GM18507 (cell line): Measurements from ENCODE around the gene RHBG.
A peak's percentile ranks its signal among the peaks of the same experiment; 100 is the strongest.
"Not testable (repeated sequence)": the region's sequence is repeated elsewhere in the genome, so short reads cannot be mapped to it uniquely, and the experiment has no call there.

Experiments used
- DNase-seq: peaks from one replicate; pipeline ENCODE4 v3.0.0; 2011; ENCODE audit warnings: low read depth; ENCODE audit not compliant: insufficient read length; ENCODE audit errors: extremely low spot score
- FAIRE-seq: peaks from 2 replicates; lab custom pipeline; 2011; peaks lifted over from hg19 to GRCh38; lab: Jason Lieb, UNC

The RHBG gene

GRCh38 chr1:156358641-156359040 lies 10.4 kb upstream of the RHBG start:
- FAIRE-seq (no peak), DNase-seq (no peak)

GRCh38 chr1:156359249-156359648 lies 9.8 kb upstream of the RHBG start:
- FAIRE-seq (no peak), DNase-seq (no peak)

GRCh38 chr1:156359973-156360372 lies 9.0 kb upstream of the RHBG start:
- FAIRE-seq = no peak

DNA sequence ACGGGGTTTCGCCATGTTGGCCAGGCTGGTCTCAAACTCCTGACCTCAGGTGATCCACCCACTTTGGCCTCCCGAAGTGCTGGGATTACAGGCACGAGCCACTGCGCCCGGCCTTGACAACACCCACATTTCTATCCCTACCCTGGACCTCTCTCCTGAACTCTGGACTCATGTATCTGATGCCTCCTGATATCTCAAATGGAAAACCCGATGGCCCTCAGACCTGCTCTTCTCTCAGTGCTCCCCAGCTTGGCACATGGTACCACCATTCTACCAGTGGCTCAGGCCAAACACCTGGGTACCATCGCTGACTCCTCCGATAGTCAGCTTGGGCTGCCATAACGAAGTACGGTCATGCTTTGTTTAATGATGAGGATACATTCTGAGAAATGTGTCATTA lies 8.5 kb upstream of the RHBG start:
- FAIRE-seq (no peak), DNase-seq (no peak)

More at GRCh38 chr1:156359973-156360372, 9.0 kb upstream of the RHBG start:
- no peak for DNase-seq

DNA sequence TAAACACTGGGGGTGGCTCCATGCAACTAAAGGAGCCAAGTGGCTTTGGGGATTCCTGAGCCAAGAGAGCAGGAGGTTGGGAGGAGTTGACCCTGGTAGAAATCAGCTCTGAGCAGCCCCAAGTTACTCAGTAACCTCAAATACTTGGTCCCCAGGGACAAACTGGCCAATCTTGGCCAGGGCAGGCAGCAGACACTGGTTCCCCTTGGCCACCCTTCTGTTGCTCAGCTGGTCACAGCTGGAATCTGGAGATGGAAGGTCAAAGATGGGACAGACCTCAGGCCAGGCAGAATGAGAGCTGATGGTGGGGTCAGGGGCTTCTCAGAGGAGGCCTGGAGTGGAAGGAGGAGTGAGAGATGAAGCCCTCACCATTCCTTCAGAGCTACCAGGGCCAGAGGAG lies 3.3 kb upstream of the RHBG start:
- peak; percentile 46 for FAIRE-seq
- DNase-seq = no peak

- no peak for FAIRE-seq
These were observed 2.4 kb upstream of the RHBG start for GRCh38 chr1:156366378-156367166.

DNA sequence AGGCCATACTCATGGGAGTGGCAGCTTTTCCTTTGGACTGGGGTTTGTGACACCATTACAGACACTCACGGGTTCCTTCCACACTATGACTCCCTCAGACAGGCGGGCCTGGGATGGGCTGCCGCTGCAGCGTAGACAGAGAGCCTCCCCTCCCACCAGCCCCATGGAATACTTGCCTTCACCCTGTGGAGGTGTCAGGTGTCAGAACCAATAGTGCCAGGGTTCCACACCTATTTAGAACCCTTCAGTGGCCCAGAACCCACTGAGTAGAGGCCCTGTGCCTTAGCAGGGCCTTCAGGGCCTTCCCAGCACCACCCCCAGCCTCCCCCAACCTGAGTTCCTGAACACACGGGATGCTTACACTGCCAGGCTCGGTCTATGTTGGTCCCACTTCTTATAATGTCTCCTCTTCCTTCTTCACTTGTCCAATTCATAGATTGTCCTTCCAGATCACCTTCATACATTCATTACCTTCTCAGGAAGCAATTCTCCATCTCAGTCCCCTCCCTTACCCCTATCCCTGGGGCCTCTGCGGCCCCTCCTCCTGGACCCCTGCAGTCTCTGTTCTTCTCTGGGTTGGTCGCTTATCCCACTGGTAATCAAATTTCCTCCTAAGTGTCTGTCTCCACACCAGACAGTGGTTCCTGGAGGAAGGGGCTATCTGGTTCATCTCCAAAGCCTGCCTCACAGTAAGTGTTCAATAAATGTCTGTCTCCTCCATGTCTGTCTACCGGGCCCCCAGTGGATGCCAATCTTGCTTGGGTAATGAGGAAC lies 1.4 kb upstream of the RHBG start:
- FAIRE-seq (no peak), DNase-seq (no peak)

More at GRCh38 chr1:156366378-156367166, 2.4 kb upstream of the RHBG start:
- no peak for DNase-seq

DNA sequence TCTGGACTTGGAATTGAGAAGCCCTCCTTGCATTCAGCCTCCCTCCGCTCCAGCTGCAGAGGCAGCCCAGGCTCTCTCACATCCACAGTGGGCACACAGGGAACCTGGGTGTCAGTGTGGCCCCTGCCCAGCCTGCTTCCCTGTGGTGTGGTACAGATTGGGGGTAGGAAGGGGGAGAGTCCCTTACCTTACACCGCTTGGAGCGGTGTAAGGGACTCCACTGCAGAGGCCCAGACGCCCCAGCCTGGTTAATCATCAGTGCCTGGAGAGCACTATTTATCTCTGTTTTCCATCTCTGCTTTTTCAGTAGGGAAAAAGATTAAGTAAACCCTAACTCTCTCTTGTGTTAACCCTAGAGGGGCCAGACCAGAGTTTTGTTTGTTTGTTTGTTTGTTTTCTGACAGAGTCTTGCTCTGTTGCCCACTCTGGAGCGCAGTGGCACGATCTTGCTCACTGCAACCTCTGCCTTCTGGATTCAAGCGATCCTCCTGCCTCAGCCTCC lies 803 bp upstream of the RHBG start:
- FAIRE-seq (no peak), DNase-seq (no peak)

- FAIRE-seq, DNase-seq: not testable (repeated sequence)
These were observed 775 bp downstream of the RHBG start for GRCh38 chr1:156369685-156370286.

DNA sequence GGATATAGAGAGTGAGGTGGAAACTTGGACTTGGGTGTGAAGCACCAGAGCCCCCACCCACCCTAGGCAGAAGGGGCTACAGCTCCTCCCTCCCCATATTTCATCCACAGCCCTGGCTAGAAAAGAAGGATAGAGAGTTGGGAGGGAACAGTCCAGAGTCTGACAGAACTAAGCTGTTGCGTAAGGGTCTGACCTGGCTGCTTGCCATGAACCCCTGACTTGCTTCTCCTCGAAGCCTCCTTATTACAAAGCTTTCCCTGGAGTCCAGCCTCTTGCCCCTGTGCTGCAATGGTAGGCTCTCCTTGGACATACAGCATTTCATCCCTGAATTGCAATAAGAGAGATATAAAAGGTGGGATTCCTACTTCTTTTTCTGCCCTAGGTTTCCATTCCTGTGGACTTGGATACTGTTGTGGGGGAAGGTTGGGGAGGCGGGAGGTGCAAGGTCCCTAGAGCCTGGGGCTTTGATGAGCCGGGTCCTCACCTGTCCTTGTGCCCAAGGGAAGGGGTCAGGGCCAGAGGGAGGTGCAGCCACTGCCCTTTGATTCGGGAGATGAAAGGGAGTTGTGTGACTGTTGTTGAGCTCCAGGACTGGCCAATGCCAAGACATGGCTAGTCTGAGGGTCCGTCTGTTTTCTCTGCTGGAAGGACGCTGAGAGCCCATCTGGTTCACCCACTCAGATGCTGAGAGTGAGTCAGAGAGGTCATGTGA lies 2.7 kb downstream of the RHBG start:
- DNase-seq = no peak
- FAIRE-seq = no peak

- no peak for DNase-seq
- no peak for FAIRE-seq
These were observed 3.2 kb downstream of the RHBG start for GRCh38 chr1:156372265-156372586.

DNA sequence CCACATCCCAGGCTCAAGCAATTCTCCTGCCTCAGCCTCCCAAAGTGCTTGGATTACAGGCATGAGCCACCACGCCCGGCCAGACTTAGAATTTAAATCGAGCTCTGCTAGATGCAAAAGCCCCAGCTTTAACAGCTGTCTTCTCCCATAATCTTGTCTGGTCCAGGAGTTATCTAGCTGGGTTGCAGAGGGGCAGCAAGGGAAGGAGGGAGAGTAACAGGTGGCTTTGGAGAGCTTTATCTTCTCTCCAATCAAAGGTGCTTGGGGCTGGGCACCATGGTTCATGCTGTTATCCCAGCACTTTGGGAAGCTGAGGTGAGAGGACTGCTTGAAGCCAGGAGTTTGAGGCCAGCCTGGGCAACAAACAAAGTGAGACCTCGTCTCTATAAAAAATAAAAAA lies 3.9 kb downstream of the RHBG start:
- FAIRE-seq (no peak), DNase-seq (no peak)

DNA sequence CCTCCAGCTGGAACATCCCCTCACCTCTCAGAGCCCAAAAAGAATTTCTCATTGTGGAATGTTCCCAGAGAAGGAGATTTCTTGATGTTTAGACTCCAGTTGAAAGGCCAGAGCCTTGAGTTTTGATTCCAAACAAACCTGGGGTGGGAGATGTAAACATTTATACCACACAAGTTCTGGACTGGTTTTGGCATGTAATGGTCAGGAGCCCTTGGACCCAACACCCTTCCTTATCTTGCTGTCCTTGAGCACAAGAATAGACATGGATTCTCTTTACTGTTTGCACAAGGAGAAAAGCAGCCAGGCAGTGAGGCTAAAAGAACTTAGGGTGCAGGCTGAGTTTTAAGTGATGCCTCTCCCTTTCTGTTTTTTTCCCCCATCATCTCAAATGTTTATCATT lies 4.5 kb downstream of the RHBG start:
- no peak for DNase-seq
- FAIRE-seq = no peak

DNA sequence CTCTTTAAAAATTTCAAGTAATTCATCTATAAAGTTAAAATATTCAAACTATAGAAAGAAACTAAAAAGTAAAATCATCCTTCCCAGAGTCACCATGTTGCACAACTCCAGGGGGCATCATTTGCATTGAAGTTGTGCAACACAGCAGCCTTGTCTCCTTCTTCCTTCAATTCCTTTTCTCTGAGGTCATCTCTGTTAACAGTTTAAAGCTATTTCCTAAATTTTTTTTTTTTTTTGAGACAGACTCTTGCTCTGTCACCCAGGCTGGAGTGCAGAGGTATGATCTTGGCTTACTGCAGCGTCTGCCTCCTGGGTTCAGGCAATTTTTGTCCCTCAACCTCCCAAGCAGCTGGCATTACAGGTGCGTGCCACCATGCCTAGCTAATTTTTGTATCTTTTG lies 7.1 kb downstream of the RHBG start:
- DNase-seq (no peak), FAIRE-seq (no peak)

DNA sequence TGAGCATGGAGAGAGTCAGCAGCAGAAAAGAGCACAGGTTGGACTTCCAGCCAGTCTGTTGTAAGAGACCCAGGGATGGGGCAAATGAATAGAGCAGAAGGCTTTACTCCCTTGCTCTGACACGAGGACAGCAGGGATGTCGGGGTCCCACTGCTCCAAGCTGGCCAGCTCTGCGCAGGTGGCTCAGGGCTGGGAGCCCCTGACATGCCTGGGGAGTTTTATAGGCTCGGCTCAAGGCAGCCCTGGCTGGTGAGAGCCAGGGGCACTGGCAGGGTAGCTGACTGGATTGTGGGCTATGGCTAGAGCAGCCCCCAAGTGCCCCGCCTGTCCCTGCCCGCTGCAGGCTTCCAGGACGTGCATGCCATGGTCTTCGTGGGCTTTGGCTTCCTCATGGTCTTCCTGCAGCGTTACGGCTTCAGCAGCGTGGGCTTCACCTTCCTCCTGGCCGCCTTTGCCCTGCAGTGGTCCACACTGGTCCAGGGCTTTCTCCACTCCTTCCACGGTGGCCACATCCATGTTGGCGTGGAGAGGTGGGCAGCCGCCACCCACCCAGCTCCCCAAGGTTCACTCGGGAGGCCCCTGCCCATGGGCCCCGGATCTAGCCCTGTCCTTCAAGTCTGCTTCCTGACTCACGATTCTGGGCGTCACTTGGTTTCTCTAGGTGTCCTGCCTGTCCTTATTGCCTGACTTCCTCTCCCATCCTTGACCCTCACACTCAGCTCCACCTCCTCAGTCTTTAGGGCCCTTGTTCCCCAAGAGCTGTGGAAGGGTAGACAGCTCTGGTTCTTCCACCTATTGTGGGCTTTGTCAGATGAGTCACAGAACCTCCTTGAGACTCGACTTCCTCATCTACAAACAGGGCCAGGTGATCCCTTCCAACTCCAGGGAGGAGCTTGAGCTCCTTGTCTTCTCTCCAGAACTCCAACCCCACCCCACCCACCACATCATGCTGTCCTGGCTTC lies 8.2 kb downstream of the RHBG start:
- DNase-seq (no peak), FAIRE-seq (no peak)

DNA sequence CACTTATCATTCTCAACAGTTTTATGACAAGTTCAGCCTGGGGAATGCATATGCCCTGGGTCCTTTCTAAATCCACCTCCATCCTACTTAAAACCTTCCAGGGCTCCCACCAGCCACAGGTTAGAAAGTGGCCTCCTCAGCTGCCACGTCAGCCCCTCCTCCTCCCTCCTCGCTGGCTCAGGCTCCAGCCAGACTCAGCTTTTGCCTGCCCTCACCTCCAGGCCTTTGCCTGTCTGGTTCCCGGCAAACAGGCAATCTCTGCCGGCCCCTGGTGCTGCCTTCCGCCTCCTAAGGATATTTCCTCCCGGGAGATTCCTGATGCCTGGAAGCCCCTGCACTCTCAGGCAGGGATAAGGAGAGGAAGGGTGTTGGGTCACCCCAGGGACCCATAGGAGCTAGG lies 9.5 kb downstream of the RHBG start:
- FAIRE-seq (no peak), DNase-seq (no peak)

DNA sequence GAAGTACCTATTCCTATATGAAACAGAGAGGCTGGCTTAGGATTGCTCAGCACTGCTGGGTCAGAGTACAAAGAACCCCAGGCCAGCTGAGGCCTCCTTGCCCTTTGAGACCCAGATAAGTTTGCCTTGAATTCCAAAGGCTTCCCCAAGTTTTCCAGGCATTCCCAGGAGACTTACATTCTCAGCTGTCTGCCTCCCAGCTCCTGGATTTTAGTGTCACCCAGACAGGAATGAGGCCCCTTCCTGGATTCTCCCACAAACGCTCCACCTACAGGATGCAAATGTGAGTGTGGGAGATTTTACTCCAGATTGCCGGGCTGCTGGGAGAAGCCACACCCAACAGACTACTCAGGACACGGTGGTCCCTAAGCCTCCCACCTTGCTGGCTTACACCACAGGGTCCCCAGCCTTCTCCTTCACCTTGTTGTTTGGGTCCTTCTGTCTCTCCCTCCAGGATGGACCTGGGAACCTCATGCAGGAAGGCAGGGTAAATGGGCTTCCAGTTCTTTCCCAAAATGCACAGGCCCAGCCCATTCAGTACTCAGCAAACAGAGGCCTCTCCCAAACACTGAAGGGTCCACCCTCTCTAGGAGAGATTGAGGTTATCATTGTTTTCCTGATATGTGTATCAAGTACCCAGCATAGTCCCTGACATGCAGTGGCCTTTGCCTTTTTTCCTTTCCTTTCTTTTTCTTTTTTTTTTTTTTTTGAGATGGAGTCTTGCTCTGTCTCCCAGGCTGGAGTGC lies 10.6 kb downstream of the RHBG start:
- FAIRE-seq (no peak), DNase-seq (no peak)

GRCh38 chr1:156382561-156382960 lies 13.6 kb downstream of the RHBG start:
- no peak for DNase-seq
- FAIRE-seq = no peak
